Stimulated activated CD8-positive, alpha-beta memory T cell treated with anti-CD3 and anti-CD28 coated beads, Interleukin-4, amount 100 ng/mL, for 24 hours (primary cell): ENCODE results near the gene FSCN2.
"Not testable (repeated sequence)": the region's sequence is repeated elsewhere in the genome, so short reads cannot be mapped to it uniquely, and the experiment has no call there.

Experiments
- DNase-seq: peaks from one replicate; pipeline ENCODE4 v3.0.0-alpha.2; 2020; ENCODE audit warnings: low read depth

FSCN2 gene

GRCh38 chr17:81579821-81580321, 51.7 kb downstream of the FSCN2 start:
- no peak for DNase-seq

- DNase-seq, result no peak
These were observed 52.3 kb downstream of the FSCN2 start for GRCh38 chr17:81580481-81580880.

GRCh38 chr17:81581758-81582157, 53.6 kb downstream of the FSCN2 start:
- no peak for DNase-seq

GRCh38 chr17:81582341-81582740, 54.2 kb downstream of the FSCN2 start:
- DNase-seq, result no peak

- no peak for DNase-seq
These were observed 54.6 kb downstream of the FSCN2 start for GRCh38 chr17:81582749-81583148.

- DNase-seq, result no peak
These were observed 55.6 kb downstream of the FSCN2 start for GRCh38 chr17:81583589-81584342.

GRCh38 chr17:81584771-81585170, 56.6 kb downstream of the FSCN2 start:
- not testable (repeated sequence) for DNase-seq

- DNase-seq, result no peak
These were observed 57.9 kb downstream of the FSCN2 start for GRCh38 chr17:81586096-81586495.
